DMS114 treated with DMSO at 0.1 percent for 48 hours (cell line): ENCODE data around the gene PSENEN.

ENCODE experiments used
- DNase-seq: peaks from one replicate; lab custom pipeline; 2025; ENCODE audit not compliant: unreplicated experiment; lab: John Stamatoyannopoulos, UW

PSENEN gene

GRCh38 chr19:35733180-35734125 lies 12.0 kb upstream of the PSENEN start:
- no peak for DNase-seq

- no peak for DNase-seq
These were observed 11.2 kb upstream of the PSENEN start for GRCh38 chr19:35734273-35734672.

GRCh38 chr19:35734889-35735288 lies 10.6 kb upstream of the PSENEN start:
- DNase-seq, result no peak

GRCh38 chr19:35736913-35737886 lies 8.3 kb upstream of the PSENEN start:
- no peak for DNase-seq

GRCh38 chr19:35738021-35738886 lies 7.2 kb upstream of the PSENEN start:
- DNase-seq, result no peak

- no peak for DNase-seq
These were observed 6.6 kb upstream of the PSENEN start for GRCh38 chr19:35738887-35739229.

- DNase-seq, result no peak
These were observed 6.0 kb upstream of the PSENEN start for GRCh38 chr19:35739275-35740107.

GRCh38 chr19:35740108-35740422 lies 5.4 kb upstream of the PSENEN start:
- no peak for DNase-seq

GRCh38 chr19:35740423-35741202 lies 4.8 kb upstream of the PSENEN start:
- peak; percentile 98 for DNase-seq

- no peak for DNase-seq
These were observed 4.3 kb upstream of the PSENEN start for GRCh38 chr19:35741203-35741515.

- no peak for DNase-seq
These were observed 3.2 kb upstream of the PSENEN start, which contains the start of gene IGFLR1 for GRCh38 chr19:35742121-35742724. Gene IGFLR1, minus strand, starts transcription at chr19:35742452. Its CDS starts 1,272 bp downstream, at chr19:35741180.

GRCh38 chr19:35743640-35744429 lies 1.6 kb upstream of the PSENEN start:
- no peak for DNase-seq

GRCh38 chr19:35744430-35745327 lies 772 bp upstream of the PSENEN start:
- DNase-seq, result peak; percentile 97

GRCh38 chr19:35746087-35746462 lies 624 bp downstream of the PSENEN start:
- no peak for DNase-seq

GRCh38 chr19:35746531-35746930 lies 1.1 kb downstream of the PSENEN start:
- DNase-seq, result no peak

GRCh38 chr19:35748106-35749020 lies 2.9 kb downstream of the PSENEN start, which contains the start of gene LIN37:
Gene LIN37, plus strand, starts transcription at chr19:35748576. Its CDS starts 149 bp downstream, at chr19:35748725.
- DNase-seq, result peak; percentile 98
